Mesodermal cell (in vitro differentiated cells): ENCODE measurements around the gene RAB11FIP4.
A peak's percentile ranks its signal among the peaks of the same experiment; 100 is the strongest.

ENCODE experiments used
- H3K27ac ChIP-seq: 2 replicates; pipeline ENCODE4 v1.7.0; 2013; ENCODE audit warnings: mild to moderate bottlenecking, low read depth, low read length, moderate library complexity; ENCODE audit not compliant: severe bottlenecking
- H3K36me3 ChIP-seq: 2 replicates; pipeline ENCODE4 v1.7.1; 2013; ENCODE audit warnings: mild to moderate bottlenecking, low read length, moderate library complexity; ENCODE audit not compliant: control insufficient read depth, insufficient read depth
- H3K4me1 ChIP-seq: one replicate; pipeline ENCODE4 v1.7.1; 2013; ENCODE audit warnings: mild to moderate bottlenecking, low read length; ENCODE audit not compliant: insufficient read depth, control insufficient read depth, poor library complexity, severe bottlenecking
- H3K4me3 ChIP-seq: 2 replicates; pipeline ENCODE4 v1.7.0; 2013; ENCODE audit warnings: low read length, control low read depth, mild to moderate bottlenecking; ENCODE audit not compliant: insufficient read depth, poor library complexity, severe bottlenecking; ENCODE audit errors: extremely low read depth
- H3K9me3 ChIP-seq: 2 replicates; pipeline ENCODE4 v1.7.1; 2013; ENCODE audit warnings: mild to moderate bottlenecking, low read length, moderate library complexity; ENCODE audit not compliant: control insufficient read depth
- WGBS, 2 experiments: methylation state at CpG; one replicate each; pipeline ENCODE4 v1.1.5; 2013; ENCODE audit warnings: missing lambda C conversion rate in 2 of 2; ENCODE audit not compliant: insufficient coverage in 2 of 2; 5-methylcytosine and 5-hydroxymethylcytosine counted together

RAB11FIP4 gene

DNA sequence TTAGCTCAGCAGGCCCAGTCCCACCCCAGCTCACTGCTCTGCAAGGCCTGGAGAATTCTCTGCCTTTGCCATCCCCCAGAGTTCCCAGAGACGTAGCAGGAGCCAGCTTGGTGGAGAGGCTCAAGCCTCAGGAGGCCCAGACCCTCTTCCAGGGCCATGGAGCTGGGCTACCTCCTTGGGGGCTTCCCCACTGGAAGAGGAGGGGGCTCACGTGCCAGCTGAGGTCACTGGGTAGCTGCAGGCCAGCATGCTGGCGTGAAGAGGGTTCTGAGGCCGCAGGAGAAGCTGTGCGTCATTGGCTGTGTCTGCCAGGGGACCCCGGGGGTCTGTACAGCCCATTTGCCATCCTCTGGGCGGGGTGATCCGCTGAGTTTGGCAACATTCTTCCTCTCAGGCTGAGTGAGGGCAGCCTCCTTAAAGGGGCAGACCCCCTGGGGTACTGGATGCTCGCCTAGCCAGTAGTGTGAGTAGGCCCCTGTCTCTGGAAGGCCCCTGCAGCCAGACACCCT, 131.6 kb downstream of the RAB11FIP4 start:
- Histone ChIP-seq H3K27ac (no peak overlapping the region), H3K36me3 (peaks cover 4% of the 10 kb centered on the region), H3K4me3 (no peak overlapping the region), H3K9me3 (peaks cover 11% of the 10 kb centered on the region), H3K4me1 (peaks cover 14% of the 10 kb centered on the region)
- 85% methylated on average over 9 of the region's 9 CpGs for WGBS, 2 experiments

DNA sequence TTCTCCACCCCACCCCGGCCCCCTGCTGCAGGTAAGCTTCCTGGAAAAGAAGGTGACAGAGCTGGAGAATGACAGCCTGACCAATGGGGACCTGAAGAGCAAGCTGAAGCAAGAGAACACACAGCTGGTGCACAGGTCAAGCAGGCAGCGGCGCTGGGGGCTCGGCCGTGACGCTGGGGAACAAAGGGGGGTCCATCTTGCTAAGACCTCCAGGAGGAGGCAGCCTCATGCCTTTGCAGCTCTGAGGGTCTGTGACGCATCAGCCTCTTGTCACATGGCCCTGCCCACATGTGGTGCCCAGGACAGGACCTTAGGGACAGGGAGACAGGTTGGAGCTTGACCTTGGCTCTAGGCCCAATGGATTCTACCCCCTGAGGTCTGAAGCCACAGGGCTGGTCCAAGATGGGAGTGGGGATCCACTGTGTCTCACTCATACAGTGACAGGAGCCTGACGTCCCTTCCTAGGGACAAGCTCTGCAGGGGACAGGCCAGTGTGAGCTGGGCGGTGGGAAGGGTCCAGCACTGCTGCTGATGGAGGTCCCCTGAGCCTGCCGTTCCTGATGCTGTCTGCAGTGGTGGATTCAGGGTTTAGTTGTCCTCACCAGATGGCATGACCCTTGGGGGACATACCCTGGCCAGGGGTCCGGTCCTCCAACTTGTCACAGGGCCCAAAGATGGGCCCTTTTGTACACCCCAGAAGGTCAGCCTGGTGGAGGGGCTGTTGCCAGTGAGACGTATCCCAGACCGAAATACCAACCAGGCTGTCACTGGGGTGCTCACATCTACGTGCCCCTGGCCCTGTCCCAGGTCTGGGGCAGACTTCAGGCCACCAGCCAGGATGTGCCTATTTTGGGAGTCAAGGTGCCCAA, 132.6 kb downstream of the RAB11FIP4 start:
- peaks cover 4% of the 10 kb centered on the region for H3K36me3 ChIP-seq
- no peak overlapping the region for H3K27ac ChIP-seq
- H3K4me1 ChIP-seq, result peaks cover 17% of the 10 kb centered on the region
- H3K9me3 ChIP-seq, result peaks cover 11% of the 10 kb centered on the region
- no peak overlapping the region for H3K4me3 ChIP-seq
- WGBS, 2 experiments, result 89 to 90% methylated on average over 14 of the region's 14 CpGs

DNA sequence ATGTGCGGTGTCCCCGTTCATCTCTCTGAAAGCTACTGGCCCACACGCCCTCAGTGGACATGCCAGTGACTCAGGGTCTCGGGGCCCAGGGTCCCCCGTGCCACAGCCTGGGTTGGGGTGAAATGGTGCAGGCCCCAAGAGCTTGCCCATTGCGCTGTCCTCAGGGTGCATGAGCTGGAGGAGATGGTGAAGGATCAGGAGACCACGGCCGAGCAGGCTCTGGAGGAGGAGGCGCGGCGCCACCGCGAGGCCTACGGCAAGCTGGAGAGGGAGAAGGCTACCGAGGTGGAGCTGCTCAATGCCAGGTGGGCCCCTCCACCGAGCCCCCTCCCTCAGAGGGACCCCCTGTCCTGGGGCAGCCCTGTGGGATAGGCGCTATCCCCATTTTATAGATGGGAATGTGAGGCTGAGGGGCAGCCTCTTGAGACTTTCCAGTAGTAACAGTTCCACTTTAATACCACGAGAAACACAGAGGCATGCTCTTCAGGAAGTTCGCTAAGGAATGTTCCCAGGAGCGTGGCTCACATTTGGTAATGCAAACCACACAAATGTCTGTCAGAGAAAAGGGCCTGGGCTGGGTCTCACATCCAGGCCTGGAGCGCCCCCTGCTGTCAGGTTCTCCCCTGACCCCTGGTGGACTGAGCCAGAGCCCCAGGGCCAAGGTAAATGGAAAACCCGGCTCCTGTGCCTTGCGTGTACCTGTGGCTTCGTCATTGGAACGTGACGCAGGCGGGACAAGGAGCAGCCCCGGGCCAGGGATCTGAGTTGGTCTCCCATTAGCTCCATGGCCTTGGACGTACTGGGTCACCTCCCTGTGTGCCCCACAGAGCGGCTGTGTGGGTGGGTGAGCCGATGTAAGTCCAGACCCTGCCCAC, 133.7 kb downstream of the RAB11FIP4 start:
- 63 to 70% methylated on average over 22 to 29 of the region's 31 CpGs for WGBS, 2 experiments

DNA sequence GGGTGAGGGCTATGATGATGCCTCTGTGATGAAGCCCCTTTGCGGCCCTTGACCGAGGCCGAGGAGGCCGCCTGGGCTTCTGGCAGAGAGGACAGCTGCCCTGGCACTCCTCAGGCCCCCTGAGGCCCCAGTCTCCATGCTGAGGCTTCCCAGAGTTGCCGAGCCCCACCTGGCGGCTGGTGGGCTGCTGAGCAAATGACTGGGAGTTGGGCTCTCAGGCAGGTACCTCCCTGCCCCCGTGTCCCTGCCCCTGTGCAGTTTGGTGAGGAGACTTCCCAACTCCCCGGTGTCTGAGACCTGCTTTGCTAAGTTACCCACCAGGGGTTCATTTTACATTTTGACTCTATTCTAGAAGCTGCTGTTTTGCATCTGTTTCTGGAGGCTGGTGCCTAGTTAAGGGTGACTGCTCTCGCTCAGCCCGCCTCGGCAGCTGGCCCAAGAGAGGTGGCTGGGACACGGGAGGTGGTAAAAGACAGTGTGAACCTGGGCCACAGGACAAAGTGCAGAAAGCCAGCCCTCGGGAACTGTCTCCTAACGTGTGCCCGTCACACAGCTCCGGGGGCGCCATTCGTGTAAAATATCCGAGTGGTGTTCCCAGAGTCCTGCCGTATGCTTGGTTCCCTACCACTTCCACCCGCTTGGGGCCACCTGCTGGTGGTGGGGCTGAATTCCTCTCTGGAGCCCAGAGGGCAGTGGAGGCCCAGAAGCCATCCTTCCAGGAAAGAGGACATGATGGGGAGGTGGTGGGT, 134.5 kb downstream of the RAB11FIP4 start:
- H3K9me3 ChIP-seq, result peaks cover 11% of the 10 kb centered on the region
- WGBS, 2 experiments, result 85 to 86% methylated on average over 20 to 21 of the region's 21 CpGs
- no peak overlapping the region for H3K27ac ChIP-seq
- peaks cover 17% of the 10 kb centered on the region for H3K4me1 ChIP-seq
- H3K36me3 ChIP-seq, result peaks cover 4% of the 10 kb centered on the region
- H3K4me3 ChIP-seq, result no peak overlapping the region

More for the DNA sequence above, 133.7 kb downstream of the RAB11FIP4 start:
- Histone ChIP-seq H3K9me3 (peaks cover 11% of the 10 kb centered on the region), H3K27ac (no peak overlapping the region), H3K36me3 (peaks cover 4% of the 10 kb centered on the region), H3K4me1 (peaks cover 17% of the 10 kb centered on the region), H3K4me3 (no peak overlapping the region)

GRCh38 chr17:31527606-31528005, 136.1 kb downstream of the RAB11FIP4 start:
- Histone ChIP-seq H3K4me1 (peaks cover 17% of the 10 kb centered on the region), H3K9me3 (peaks cover 11% of the 10 kb centered on the region), H3K27ac (peak overlapping the region; percentile 49), H3K36me3 (peaks cover 4% of the 10 kb centered on the region), H3K4me3 (no peak overlapping the region)
- 80 to 84% methylated on average over 3 to 4 of the region's 5 CpGs for WGBS, 2 experiments

DNA sequence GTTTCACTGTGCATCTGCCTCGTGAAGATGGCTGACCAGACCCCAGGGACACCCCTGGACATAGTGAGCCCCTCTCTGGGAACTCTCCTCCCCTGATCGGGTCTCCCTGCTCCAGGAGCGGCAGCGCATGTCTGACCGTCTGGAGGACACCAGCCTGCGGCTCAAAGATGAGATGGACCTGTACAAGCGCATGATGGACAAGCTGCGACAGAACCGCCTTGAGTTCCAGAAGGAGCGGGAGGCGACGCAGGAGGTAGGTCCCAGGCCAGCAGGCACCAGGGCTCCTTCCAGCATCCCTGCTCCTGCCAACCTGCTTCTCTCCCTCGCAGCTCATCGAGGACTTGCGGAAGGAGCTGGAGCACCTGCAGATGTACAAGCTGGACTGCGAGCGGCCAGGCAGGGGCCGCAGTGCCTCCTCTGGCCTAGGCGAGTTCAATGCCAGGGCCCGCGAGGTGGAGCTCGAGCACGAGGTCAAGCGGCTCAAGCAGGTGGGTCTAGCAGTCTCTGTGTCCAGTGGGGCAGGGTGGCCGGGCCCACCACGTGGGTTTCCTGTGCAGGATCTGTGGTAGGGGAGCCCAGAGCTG, 136.9 kb downstream of the RAB11FIP4 start:
- WGBS, 2 experiments, result 94 to 97% methylated on average over 26 of the region's 26 CpGs
- H3K9me3 ChIP-seq, result peaks cover 11% of the 10 kb centered on the region

GRCh38 chr17:31529841-31530251, 138.4 kb downstream of the RAB11FIP4 start:
- H3K4me3 ChIP-seq, result no peak overlapping the region
- H3K4me1 ChIP-seq, result peaks cover 17% of the 10 kb centered on the region
- H3K27ac ChIP-seq, result no peak overlapping the region
- no peaks in the 10 kb centered on the region for H3K36me3 ChIP-seq
- WGBS, 2 experiments, result 80 to 86% methylated on average over 9 to 10 of the region's 12 CpGs
- H3K9me3 ChIP-seq, result no peaks in the 10 kb centered on the region

More for the DNA sequence above, 136.9 kb downstream of the RAB11FIP4 start:
- H3K4me3 ChIP-seq, result no peak overlapping the region
- H3K36me3 ChIP-seq, result peaks cover 4% of the 10 kb centered on the region
- no peak overlapping the region for H3K27ac ChIP-seq
- H3K4me1 ChIP-seq, result peaks cover 17% of the 10 kb centered on the region

GRCh38 chr17:31530391-31530985, 139.0 kb downstream of the RAB11FIP4 start:
- H3K4me3 ChIP-seq, result no peak overlapping the region
- H3K9me3 ChIP-seq, result no peaks in the 10 kb centered on the region
- 81 to 90% methylated on average over 11 to 13 of the region's 14 CpGs for WGBS, 2 experiments

DNA sequence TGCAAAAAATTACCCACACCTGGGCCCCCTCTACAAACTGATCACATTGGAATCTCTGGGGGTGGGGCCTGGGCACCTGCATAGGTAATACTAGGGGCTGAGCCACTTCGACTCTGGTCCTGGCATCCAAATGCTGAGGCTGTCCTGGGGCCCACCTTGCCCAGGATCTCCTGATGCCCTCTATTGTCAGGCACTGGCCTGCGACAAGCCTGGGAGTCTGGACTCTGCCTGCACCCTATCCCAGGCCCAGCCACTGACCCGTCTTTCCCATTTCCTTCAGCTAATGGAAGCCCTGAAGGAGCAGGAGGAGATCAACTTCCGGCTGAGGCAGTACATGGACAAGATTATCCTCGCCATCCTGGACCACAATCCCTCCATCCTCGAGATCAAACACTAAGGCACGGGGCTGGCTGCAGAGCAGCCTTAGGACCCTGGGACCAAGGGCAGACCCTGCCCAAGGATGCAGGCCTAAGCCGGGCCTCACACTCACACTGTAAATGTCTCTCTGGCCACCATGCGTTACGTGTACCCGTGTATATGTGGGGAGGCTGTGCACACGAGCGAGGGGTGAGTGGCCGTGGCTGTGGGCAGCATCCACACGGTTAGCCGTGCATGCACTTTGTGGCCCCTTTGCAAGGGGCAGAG, 140.0 kb downstream of the RAB11FIP4 start:
- 91 to 96% methylated on average over 15 to 16 of the region's 16 CpGs for WGBS, 2 experiments
- Histone ChIP-seq H3K4me1 (peaks cover 17% of the 10 kb centered on the region), H3K9me3 (no peaks in the 10 kb centered on the region), H3K36me3 (no peaks in the 10 kb centered on the region), H3K27ac (no peak overlapping the region), H3K4me3 (no peak overlapping the region)

More at GRCh38 chr17:31530391-31530985, 139.0 kb downstream of the RAB11FIP4 start:
- H3K4me1 ChIP-seq, result peaks cover 17% of the 10 kb centered on the region
- no peaks in the 10 kb centered on the region for H3K36me3 ChIP-seq
- H3K27ac ChIP-seq, result no peak overlapping the region
